Trophoblast cell (in vitro differentiated cells and primary cell): ENCODE data around the gene OR52E1.

Experiments
- DNase-seq, 2 donors: peaks; one replicate each; pipeline ENCODE4 v3.0.0-alpha.2; 2016
- H2AFZ ChIP-seq: 2 replicates; pipeline ENCODE4 v1.6.1; 2013; ENCODE audit warnings: low read length, moderate library complexity, mild to moderate bottlenecking; ENCODE audit not compliant: insufficient read depth, poor library complexity
- H2AK5ac ChIP-seq: 2 replicates; pipeline ENCODE4 v1.6.1; 2013; ENCODE audit warnings: mild to moderate bottlenecking, low read length
- H2BK120ac ChIP-seq: 2 replicates; pipeline ENCODE4 v1.6.1; 2013; ENCODE audit warnings: low read length, mild to moderate bottlenecking, moderate library complexity; ENCODE audit not compliant: insufficient read depth, poor library complexity
- H2BK12ac ChIP-seq: 2 replicates; pipeline ENCODE4 v1.6.1; 2013; ENCODE audit warnings: mild to moderate bottlenecking, low read length, moderate library complexity
- H2BK5ac ChIP-seq: 2 replicates; pipeline ENCODE4 v1.6.1; 2013; ENCODE audit warnings: low read length, low read depth, moderate library complexity, mild to moderate bottlenecking; ENCODE audit not compliant: poor library complexity
- H3K14ac ChIP-seq: 2 replicates; pipeline ENCODE4 v1.6.1; 2013; ENCODE audit warnings: mild to moderate bottlenecking, low read length
- H3K18ac ChIP-seq: 2 replicates; pipeline ENCODE4 v1.6.1; 2013; ENCODE audit warnings: mild to moderate bottlenecking, low read length
- H3K23ac ChIP-seq: 2 replicates; pipeline ENCODE4 v1.6.1; 2013; ENCODE audit warnings: low read length
- H3K27ac ChIP-seq: 2 replicates; pipeline ENCODE4 v1.5.1; 2013; ENCODE audit warnings: low read depth, mild to moderate bottlenecking, inconsistent platforms, low read length, moderate library complexity
- H3K27me3 ChIP-seq: 2 replicates; pipeline ENCODE4 v1.6.1; 2013; ENCODE audit warnings: inconsistent platforms, mild to moderate bottlenecking, low read length, moderate library complexity; ENCODE audit not compliant: insufficient read depth
- H3K36me3 ChIP-seq, 2 experiments: 1 replicate in 1 of 2; 2 replicates in 1 of 2; pipeline ENCODE4 v1.6.1; 2013; ENCODE audit warnings: low read length in 2 of 2, mild to moderate bottlenecking in 2 of 2, moderate library complexity in 1 of 2; ENCODE audit not compliant: insufficient read depth in 2 of 2, control insufficient read depth in 1 of 2
- H3K4ac ChIP-seq: 2 replicates; pipeline ENCODE4 v1.6.1; 2013; ENCODE audit warnings: low read depth, mild to moderate bottlenecking, low read length, moderate library complexity
- H3K4me1 ChIP-seq, 2 experiments: 1 replicate in 1 of 2; 2 replicates in 1 of 2; pipeline ENCODE4 v1.6.1; 2013; ENCODE audit warnings: low read length in 2 of 2, mild to moderate bottlenecking in 2 of 2, moderate library complexity in 1 of 2; ENCODE audit not compliant: insufficient read depth in 2 of 2, control insufficient read depth in 1 of 2
- H3K4me2 ChIP-seq: 2 replicates; pipeline ENCODE4 v1.6.1; 2013; ENCODE audit warnings: inconsistent platforms, mild to moderate bottlenecking, low read length, moderate library complexity
- H3K4me3 ChIP-seq: 2 replicates; pipeline ENCODE4 v1.5.1; 2013; ENCODE audit warnings: mild to moderate bottlenecking, low read depth, low read length, inconsistent platforms
- H3K79me1 ChIP-seq: one replicate; pipeline ENCODE4 v1.6.1; 2013; ENCODE audit warnings: low read length
- H3K79me2 ChIP-seq: 2 replicates; pipeline ENCODE4 v1.6.1; 2013; ENCODE audit warnings: low read length, mild to moderate bottlenecking; ENCODE audit not compliant: control insufficient read depth, insufficient read depth, poor library complexity
- H3K9ac ChIP-seq: 2 replicates; pipeline ENCODE4 v1.6.1; 2013; ENCODE audit warnings: mild to moderate bottlenecking, low read length
- H3K9me3 ChIP-seq: 2 replicates; pipeline ENCODE4 v1.6.1; 2013; ENCODE audit warnings: low read depth, mild to moderate bottlenecking, control low read depth, inconsistent platforms, low read length; ENCODE audit not compliant: insufficient read depth
- H4K12ac ChIP-seq: 2 replicates; pipeline ENCODE4 v1.6.1; 2013; ENCODE audit warnings: low read depth, mild to moderate bottlenecking, low read length, moderate library complexity
- H4K8ac ChIP-seq: 2 replicates; pipeline ENCODE4 v1.6.1; 2013; ENCODE audit warnings: low read depth, mild to moderate bottlenecking, low read length, moderate library complexity
- H4K91ac ChIP-seq: one replicate; pipeline ENCODE4 v1.6.1; 2013; ENCODE audit warnings: low read depth, mild to moderate bottlenecking, low read length, moderate library complexity
- WGBS: extraction: QIAGEN DNeasy Blood & Tissue Kit; methylation state at CpG from one replicate; pipeline ENCODE4 v1.1.7; 2013; ENCODE audit warnings: missing lambda C conversion rate; ENCODE audit not compliant: insufficient read length, insufficient coverage; ENCODE audit errors: extremely low coverage; 5-methylcytosine and 5-hydroxymethylcytosine counted together

Gene OR52E1

GRCh38 chr11:5038341-5038740 lies 31.0 kb upstream of the OR52E1 start:
- Histone ChIP-seq H3K27me3 (no peaks in the 10 kb centered on the region), H3K36me3 (no peaks in the 10 kb centered on the region), H2BK5ac (no peak overlapping the region), H3K4me1 (peaks cover 3 to 4% of the 10 kb centered on the region in 2 experiments), H3K4me2 (no peak overlapping the region), H2AK5ac (no peak overlapping the region), H2BK12ac (no peak overlapping the region), H4K91ac (no peak overlapping the region), H4K12ac (no peak overlapping the region), H3K79me1 (no peaks in the 10 kb centered on the region), H2AFZ (no peak overlapping the region), H3K14ac (no peak overlapping the region), H3K4me3 (no peak overlapping the region), H3K79me2 (no peaks in the 10 kb centered on the region), H3K23ac (no peak overlapping the region), H3K4ac (no peak overlapping the region), H3K9me3 (no peaks in the 10 kb centered on the region), H4K8ac (no peak overlapping the region), H3K18ac (no peak overlapping the region), H3K27ac (no peak overlapping the region), H2BK120ac (no peak overlapping the region), H3K9ac (no peak overlapping the region)
- no CpG with 5 or more reads among the region's 1 CpG for WGBS
- DNase-seq = no peak

GRCh38 chr11:5040876-5041275 lies 28.5 kb upstream of the OR52E1 start:
- Histone ChIP-seq H4K91ac (no peak overlapping the region), H3K4me1 (peaks cover 3 to 4% of the 10 kb centered on the region in 2 experiments), H3K36me3 (no peaks in the 10 kb centered on the region), H2BK12ac (no peak overlapping the region), H3K27ac (no peak overlapping the region), H2BK120ac (no peak overlapping the region), H2BK5ac (no peak overlapping the region), H2AK5ac (no peak overlapping the region), H3K27me3 (no peaks in the 10 kb centered on the region), H3K9ac (no peak overlapping the region), H3K14ac (no peak overlapping the region), H3K9me3 (no peaks in the 10 kb centered on the region), H2AFZ (no peak overlapping the region), H4K8ac (no peak overlapping the region), H4K12ac (no peak overlapping the region), H3K79me1 (no peaks in the 10 kb centered on the region), H3K4ac (no peak overlapping the region), H3K23ac (no peak overlapping the region), H3K4me2 (no peak overlapping the region), H3K4me3 (no peak overlapping the region), H3K79me2 (no peaks in the 10 kb centered on the region), H3K18ac (no peak overlapping the region)
- no peak for DNase-seq
- WGBS = no CpG with 5 or more reads among the region's 4 CpGs

- no peak overlapping the region for H3K4me3 ChIP-seq
- H3K9me3 ChIP-seq = no peaks in the 10 kb centered on the region
- H3K79me2 ChIP-seq = no peaks in the 10 kb centered on the region
- no peak overlapping the region for H4K91ac ChIP-seq
- no peaks in the 10 kb centered on the region for H3K27me3 ChIP-seq
- no peak overlapping the region for H3K18ac ChIP-seq
- no peak overlapping the region for H4K12ac ChIP-seq
- H3K79me1 ChIP-seq = no peaks in the 10 kb centered on the region
- H3K14ac ChIP-seq = no peak overlapping the region
- H3K23ac ChIP-seq = no peak overlapping the region
- H2BK12ac ChIP-seq = no peak overlapping the region
- no peak overlapping the region for H3K4ac ChIP-seq
- no peak overlapping the region for H3K27ac ChIP-seq
- H2AK5ac ChIP-seq = no peak overlapping the region
- no peaks in the 10 kb centered on the region for H3K36me3 ChIP-seq
- no peak overlapping the region for H3K9ac ChIP-seq
- no peak overlapping the region for H2AFZ ChIP-seq
- H3K4me1 ChIP-seq = peaks cover 2% of the 10 kb centered on the region in 2 experiments
- WGBS = no CpG with 5 or more reads among the region's 3 CpGs
- H3K4me2 ChIP-seq = no peak overlapping the region
- no peak overlapping the region for H2BK120ac ChIP-seq
- DNase-seq = peak; percentile 42 to 80
- no peak overlapping the region for H2BK5ac ChIP-seq
- H4K8ac ChIP-seq = no peak overlapping the region
Measured at GRCh38 chr11:5042091-5042490, 27.3 kb upstream of the OR52E1 start.

- WGBS = no CpG with 5 or more reads among the region's 2 CpGs
- peak; percentile 48 to 88 for DNase-seq
- no peak overlapping the region for H4K8ac ChIP-seq
Measured at GRCh38 chr11:5043380-5043779, 26.0 kb upstream of the OR52E1 start.

More at GRCh38 chr11:5043380-5043779, 26.0 kb upstream of the OR52E1 start:
- H3K4ac ChIP-seq = no peak overlapping the region
- no peak overlapping the region for H3K4me2 ChIP-seq
- H3K18ac ChIP-seq = no peak overlapping the region
- H2AK5ac ChIP-seq = no peak overlapping the region
- H2BK5ac ChIP-seq = no peak overlapping the region
- no peak overlapping the region for H3K4me3 ChIP-seq
- H3K79me2 ChIP-seq = no peaks in the 10 kb centered on the region
- no peak overlapping the region for H4K12ac ChIP-seq
- no peaks in the 10 kb centered on the region for H3K79me1 ChIP-seq
- H3K9me3 ChIP-seq = no peaks in the 10 kb centered on the region
- H4K91ac ChIP-seq = no peak overlapping the region
- no peak overlapping the region for H3K14ac ChIP-seq
- H3K4me1 ChIP-seq = no peaks in the 10 kb centered on the region
- H2BK12ac ChIP-seq = no peak overlapping the region
- H2AFZ ChIP-seq = no peak overlapping the region
- no peak overlapping the region for H3K23ac ChIP-seq
- H3K27ac ChIP-seq = no peak overlapping the region
- H3K9ac ChIP-seq = no peak overlapping the region
- no peaks in the 10 kb centered on the region for H3K36me3 ChIP-seq
- no peak overlapping the region for H2BK120ac ChIP-seq
- H3K27me3 ChIP-seq = no peaks in the 10 kb centered on the region
